Neural cell (in vitro differentiated cells): ENCODE measurements around the gene JAZF1. TPM values are rescaled to one million over a fixed set of nuclear protein-coding genes. Genes with fewer than 3 reads are reported as not detected.

Source experiments
- H2AFZ ChIP-seq: fragments of 200-600, 300-800 bp; sonication (generic), shearing (Covaris generic); 2 replicates; pipeline ENCODE4 v1.6.0; 2014; ENCODE audit warnings: low read depth, mild to moderate bottlenecking, antibody characterized with exemption, low read length, moderate library complexity
- H3F3A ChIP-seq: fragments of 200-600 bp; shearing (Covaris generic); 2 replicates; pipeline ENCODE4 v1.6.1; 2016; ENCODE audit warnings: mild to moderate bottlenecking, moderate library complexity, mixed read lengths, antibody characterized with exemption, low read length; ENCODE audit not compliant: insufficient read depth, poor library complexity, severe bottlenecking
- H3K27ac ChIP-seq: fragments of 200-600, 300-800 bp; sonication (generic), shearing (Covaris generic); 2 replicates; pipeline ENCODE4 v1.5.1; 2014; ENCODE audit warnings: mild to moderate bottlenecking, low read length, moderate library complexity
- H3K27me3 ChIP-seq: fragments of 300-800, 200-600 bp; sonication (generic), shearing (Covaris generic); 2 replicates; pipeline ENCODE4 v1.6.0; 2014; ENCODE audit warnings: mild to moderate bottlenecking, low read depth, low read length, moderate library complexity; ENCODE audit not compliant: insufficient read depth
- H3K36me3 ChIP-seq: fragments of 300-800, 200-600 bp; sonication (generic), shearing (Covaris generic); 2 replicates; pipeline ENCODE4 v1.5.1; 2014; ENCODE audit warnings: mild to moderate bottlenecking, antibody characterized with exemption, low read length, moderate library complexity; ENCODE audit not compliant: insufficient read depth
- H3K4me2 ChIP-seq: fragments of 300-800, 200-600 bp; sonication (generic), shearing (Covaris generic); 2 replicates; pipeline ENCODE4 v1.6.0; 2014; ENCODE audit warnings: mild to moderate bottlenecking, low read length
- H3K4me3 ChIP-seq: fragments of 300-800, 200-600 bp; sonication (generic), shearing (Covaris generic); 2 replicates; pipeline ENCODE4 v1.5.1; 2014; ENCODE audit warnings: mild to moderate bottlenecking, low read length, moderate library complexity
- H3K79me2 ChIP-seq: fragments of 200-600 bp; shearing (Covaris generic); replicated peaks from 2 replicates; pipeline ENCODE4 v1.6.0; 2014; ENCODE audit warnings: mild to moderate bottlenecking, low read length, moderate library complexity; ENCODE audit not compliant: insufficient read depth
- H3K9ac ChIP-seq: fragments of 300-800, 200-600 bp; sonication (generic), shearing (Covaris generic); 2 replicates; pipeline ENCODE4 v1.6.1; 2016; ENCODE audit warnings: mild to moderate bottlenecking, low read length, mixed read lengths
- H3K9me2 ChIP-seq: fragments of 200-600 bp; shearing (Covaris generic); 2 replicates; pipeline ENCODE4 v1.6.1; 2016; ENCODE audit warnings: mild to moderate bottlenecking, low read length, mixed read lengths; ENCODE audit not compliant: insufficient read depth
- H3K9me3 ChIP-seq: fragments of 200-600, 300-800 bp; sonication (generic), shearing (Covaris generic); 2 replicates; pipeline ENCODE4 v1.6.1; 2016; ENCODE audit warnings: mild to moderate bottlenecking, mixed run types, low read length, moderate library complexity, mixed read lengths
- H4K20me1 ChIP-seq: fragments of 200-600 bp; shearing (Covaris generic); 2 replicates; pipeline ENCODE4 v1.6.1; 2016; ENCODE audit warnings: mild to moderate bottlenecking, mixed run types; ENCODE audit not compliant: insufficient read depth
- EP300 ChIP-seq: fragments of 450-650 bp; conservative IDR thresholded peaks from 2 replicates; pipeline ENCODE4 v1.6.1; 2014; ENCODE audit warnings: antibody characterized with exemption, mild to moderate bottlenecking, moderate library complexity; ENCODE audit not compliant: poor library complexity, severe bottlenecking
- EZH2 ChIP-seq: fragments of 200-600, 300-800 bp; shearing (Covaris generic), sonication (generic); IDR thresholded peaks from 2 replicates; pipeline ENCODE4 v1.6.1; 2014; ENCODE audit warnings: antibody characterized with exemption, low read length, borderline replicate concordance, mild to moderate bottlenecking; ENCODE audit not compliant: insufficient read depth, poor library complexity, severe bottlenecking
- MXI1 ChIP-seq: fragments of 450-650 bp; conservative IDR thresholded peaks from 2 replicates; pipeline ENCODE4 v1.6.1; 2014; ENCODE audit warnings: antibody characterized with exemption, mild to moderate bottlenecking; ENCODE audit not compliant: poor library complexity, severe bottlenecking
- POLR2AphosphoS5 ChIP-seq: IDR thresholded peaks from 2 replicates; pipeline ENCODE4 v1.6.1; 2012
- RAD21 ChIP-seq: fragments of 450-650 bp; conservative IDR thresholded peaks from 2 replicates; pipeline ENCODE4 v1.6.1; 2014; ENCODE audit warnings: antibody characterized with exemption, mild to moderate bottlenecking, moderate library complexity
- REST ChIP-seq: IDR thresholded peaks from 2 replicates; pipeline ENCODE4 v1.6.1; 2012; ENCODE audit warnings: borderline replicate concordance
- SMC3 ChIP-seq: fragments of 450-650 bp; conservative IDR thresholded peaks from 2 replicates; pipeline ENCODE4 v1.6.1; 2014; ENCODE audit warnings: antibody characterized with exemption, mild to moderate bottlenecking, moderate library complexity; ENCODE audit not compliant: poor library complexity
- TAF1 ChIP-seq: IDR thresholded peaks from 2 replicates; pipeline ENCODE4 v1.6.1; 2012; ENCODE audit warnings: low read depth
- polyA plus RNA-seq: library from polyadenylated mRNA; depleted of rRNA; stranded (reverse); fragments of >200 nt; gene quantifications from 2 replicates; pipeline ENCODE4 v1.2.3, GENCODE V29; 2014
- TF ChIP-seq, protein P1 (sequence below): fragments of 450-650 bp; IDR thresholded peaks from 2 replicates; pipeline ENCODE4 v1.5.1; 2014; ENCODE audit warnings: antibody characterized with exemption, mild to moderate bottlenecking, moderate library complexity; ENCODE audit not compliant: poor library complexity, severe bottlenecking

Gene JAZF1
- polyA plus RNA-seq, 1 donor from 2014 or later = 29.5 TPM

- no peak overlapping the region for H3K4me3 ChIP-seq
- H3K36me3 ChIP-seq = no peaks in the 10 kb centered on the region
- no peaks in the 10 kb centered on the region for H3K9me3 ChIP-seq
- no peaks in the 10 kb centered on the region for H3K9me2 ChIP-seq
- no peaks in the 10 kb centered on the region for H4K20me1 ChIP-seq
- no peak overlapping the region for H2AFZ ChIP-seq
- H3K4me2 ChIP-seq = no peak overlapping the region
- TF ChIP-seq RAD21 (no peak), POLR2AphosphoS5 (no peak), MXI1 (no peak), REST (no peak), EP300 (no peak), EZH2 (no peak), SMC3 (no peak), TAF1 (no peak)
- TF ChIP-seq, protein P1, sequence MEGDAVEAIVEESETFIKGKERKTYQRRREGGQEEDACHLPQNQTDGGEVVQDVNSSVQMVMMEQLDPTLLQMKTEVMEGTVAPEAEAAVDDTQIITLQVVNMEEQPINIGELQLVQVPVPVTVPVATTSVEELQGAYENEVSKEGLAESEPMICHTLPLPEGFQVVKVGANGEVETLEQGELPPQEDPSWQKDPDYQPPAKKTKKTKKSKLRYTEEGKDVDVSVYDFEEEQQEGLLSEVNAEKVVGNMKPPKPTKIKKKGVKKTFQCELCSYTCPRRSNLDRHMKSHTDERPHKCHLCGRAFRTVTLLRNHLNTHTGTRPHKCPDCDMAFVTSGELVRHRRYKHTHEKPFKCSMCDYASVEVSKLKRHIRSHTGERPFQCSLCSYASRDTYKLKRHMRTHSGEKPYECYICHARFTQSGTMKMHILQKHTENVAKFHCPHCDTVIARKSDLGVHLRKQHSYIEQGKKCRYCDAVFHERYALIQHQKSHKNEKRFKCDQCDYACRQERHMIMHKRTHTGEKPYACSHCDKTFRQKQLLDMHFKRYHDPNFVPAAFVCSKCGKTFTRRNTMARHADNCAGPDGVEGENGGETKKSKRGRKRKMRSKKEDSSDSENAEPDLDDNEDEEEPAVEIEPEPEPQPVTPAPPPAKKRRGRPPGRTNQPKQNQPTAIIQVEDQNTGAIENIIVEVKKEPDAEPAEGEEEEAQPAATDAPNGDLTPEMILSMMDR = no peak
- peaks cover 4% of the 10 kb centered on the region for H3F3A ChIP-seq
- H3K79me2 ChIP-seq = no peaks in the 10 kb centered on the region
- no peak overlapping the region for H3K9ac ChIP-seq
- no peaks in the 10 kb centered on the region for H3K27me3 ChIP-seq
- no peak overlapping the region for H3K27ac ChIP-seq
Measured at GRCh38 chr7:28104041-28104541, 76.5 kb downstream of the JAZF1 start.

- no peaks in the 10 kb centered on the region for H3K27me3 ChIP-seq
- TF ChIP-seq RAD21 (no peak), TAF1 (no peak), REST (no peak), POLR2AphosphoS5 (no peak), MXI1 (no peak), EZH2 (no peak)
- no peaks in the 10 kb centered on the region for H3K79me2 ChIP-seq
- no peaks in the 10 kb centered on the region for H3K36me3 ChIP-seq
- H2AFZ ChIP-seq = no peak overlapping the region
- H3K9me2 ChIP-seq = no peaks in the 10 kb centered on the region
- no peak overlapping the region for H3K27ac ChIP-seq
- H3K4me3 ChIP-seq = no peak overlapping the region
- no peaks in the 10 kb centered on the region for H4K20me1 ChIP-seq
- H3K9ac ChIP-seq = no peak overlapping the region
- peaks cover 4% of the 10 kb centered on the region for H3F3A ChIP-seq
- H3K9me3 ChIP-seq = no peaks in the 10 kb centered on the region
- no peak overlapping the region for H3K4me2 ChIP-seq
Measured at GRCh38 chr7:28102797-28103196, 77.8 kb downstream of the JAZF1 start.
